GM13977 (cell line): ENCODE measurements around the gene EPC1.

Experiments
- DNase-seq: peaks from one replicate; pipeline ENCODE4 v3.0.0; 2012; ENCODE audit warnings: low spot score
- CTCF ChIP-seq: IDR thresholded peaks from 2 replicates; pipeline ENCODE4 v1.5.1; 2012; ENCODE audit warnings: mild to moderate bottlenecking, control low read depth; ENCODE audit not compliant: insufficient read depth; ENCODE audit errors: extremely low read depth, missing control alignments
- in situ Hi-C: fragments of 300-500 bp; cut with MboI; formaldehyde crosslinking; loops from one replicate; pipeline ENCODE4 v1.12.0; 2022; ENCODE audit warnings: low sequenced_read_pairs, low pct_unique_long_range_greater_than_20kb, mixed read lengths, inconsistent platforms; ENCODE audit not compliant: unreplicated experiment

The EPC1 gene

GRCh38 chr10:32244421-32245207, 102.3 kb downstream of the EPC1 start:
- in situ Hi-C loops, result no loop called here
- TF ChIP-seq CTCF, result no peak
- no peak for DNase-seq

- TF ChIP-seq CTCF, result no peak
- DNase-seq, result no peak
- in situ Hi-C loops, result no loop called here
Observed at GRCh38 chr10:32244011-32244410, 102.9 kb downstream of the EPC1 start.

- in situ Hi-C loops, result no loop called here
- DNase-seq, result no peak
- TF ChIP-seq CTCF, result no peak
Observed at GRCh38 chr10:32241946-32242345, 105.0 kb downstream of the EPC1 start.

- TF ChIP-seq CTCF, result no peak
- no peak for DNase-seq
- in situ Hi-C loops, result no loop called here
Observed at GRCh38 chr10:32240471-32240870, 106.5 kb downstream of the EPC1 start.

- in situ Hi-C loops, result no loop called here
- DNase-seq, result no peak
- TF ChIP-seq CTCF, result no peak
Observed at GRCh38 chr10:32239769-32240168, 107.2 kb downstream of the EPC1 start.

GRCh38 chr10:32237644-32238345, 109.2 kb downstream of the EPC1 start:
- DNase-seq, result no peak
- no peak for TF ChIP-seq CTCF
- in situ Hi-C loops, result no loop called here
